Measurements from ENCODE around the gene FLNC. TPM values are rescaled to one million over a fixed set of nuclear protein-coding genes. Genes with fewer than 3 reads are reported as not detected.
A peak's percentile ranks its signal among the peaks of the same experiment; 100 is the strongest.

The FLNC gene
- total RNA-seq, 1 experiment from 2014 or later = 10.2 TPM

DNA sequence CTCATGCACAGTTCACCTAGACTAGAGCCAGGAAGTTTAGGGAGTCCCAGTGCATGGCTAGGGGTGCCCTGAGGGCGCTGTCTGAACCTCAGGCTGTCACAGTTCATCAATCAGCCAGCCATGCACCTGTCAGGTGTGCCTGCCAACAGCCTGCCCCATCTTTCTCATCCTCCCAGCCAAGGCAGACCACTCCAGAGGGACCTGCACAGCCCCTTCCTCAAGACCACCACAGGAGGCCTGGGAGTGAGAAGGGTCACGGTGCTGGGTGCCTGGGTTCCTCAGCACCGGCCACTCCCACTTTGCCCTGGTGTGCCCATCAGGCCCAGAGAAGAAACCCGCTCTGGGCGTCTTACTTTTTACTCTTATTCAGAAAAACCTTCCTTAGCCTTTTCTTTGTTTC, 40.8 kb downstream of the FLNC start:
- Histone ChIP-seq H3K27me3 (ENCODE audit: control insufficient read depth, insufficient read depth, low read length) (no peaks in the 10 kb centered on the region; the same call in 1 of the 2 replicates), H3K27ac (ENCODE audit: low read length) (no peak overlapping the region), H3K4me1 (ENCODE audit: control insufficient read depth, insufficient read depth, low read length) (0 out of 2 replicates have a peak, but pooled peaks cover 3% of the 10 kb centered on the region), H3K36me3 (ENCODE audit: control insufficient read depth, insufficient read depth, low read length) (no peaks in the 10 kb centered on the region), H3K4me3 (ENCODE audit: low read depth in 2 of 2, low read length in 2 of 2) (no peak overlapping the region), H3K9me3 (ENCODE audit: control insufficient read depth, insufficient read depth, low read depth, low read length) (no peaks in the 10 kb centered on the region)
- DNase-seq (ENCODE audit: low read depth, low spot score) (no peak), ATAC-seq (no peak)
- TF ChIP-seq SIN3A (IDR thresholded peaks at IDR 0.05; ENCODE audit: borderline replicate concordance, insufficient read depth, low read depth, low read length) (no peak), TCF7L2 (IDR thresholded peaks at IDR 0.05; ENCODE audit: low read depth, low read length) (no peak), POLR2AphosphoS5 (IDR thresholded peaks at IDR 0.05; ENCODE audit: low read depth, low read length) (no peak)
- TF ChIP-seq, protein P1, sequence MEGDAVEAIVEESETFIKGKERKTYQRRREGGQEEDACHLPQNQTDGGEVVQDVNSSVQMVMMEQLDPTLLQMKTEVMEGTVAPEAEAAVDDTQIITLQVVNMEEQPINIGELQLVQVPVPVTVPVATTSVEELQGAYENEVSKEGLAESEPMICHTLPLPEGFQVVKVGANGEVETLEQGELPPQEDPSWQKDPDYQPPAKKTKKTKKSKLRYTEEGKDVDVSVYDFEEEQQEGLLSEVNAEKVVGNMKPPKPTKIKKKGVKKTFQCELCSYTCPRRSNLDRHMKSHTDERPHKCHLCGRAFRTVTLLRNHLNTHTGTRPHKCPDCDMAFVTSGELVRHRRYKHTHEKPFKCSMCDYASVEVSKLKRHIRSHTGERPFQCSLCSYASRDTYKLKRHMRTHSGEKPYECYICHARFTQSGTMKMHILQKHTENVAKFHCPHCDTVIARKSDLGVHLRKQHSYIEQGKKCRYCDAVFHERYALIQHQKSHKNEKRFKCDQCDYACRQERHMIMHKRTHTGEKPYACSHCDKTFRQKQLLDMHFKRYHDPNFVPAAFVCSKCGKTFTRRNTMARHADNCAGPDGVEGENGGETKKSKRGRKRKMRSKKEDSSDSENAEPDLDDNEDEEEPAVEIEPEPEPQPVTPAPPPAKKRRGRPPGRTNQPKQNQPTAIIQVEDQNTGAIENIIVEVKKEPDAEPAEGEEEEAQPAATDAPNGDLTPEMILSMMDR (IDR thresholded peaks at IDR 0.05) = no peak
- TF ChIP-seq, protein P2, sequence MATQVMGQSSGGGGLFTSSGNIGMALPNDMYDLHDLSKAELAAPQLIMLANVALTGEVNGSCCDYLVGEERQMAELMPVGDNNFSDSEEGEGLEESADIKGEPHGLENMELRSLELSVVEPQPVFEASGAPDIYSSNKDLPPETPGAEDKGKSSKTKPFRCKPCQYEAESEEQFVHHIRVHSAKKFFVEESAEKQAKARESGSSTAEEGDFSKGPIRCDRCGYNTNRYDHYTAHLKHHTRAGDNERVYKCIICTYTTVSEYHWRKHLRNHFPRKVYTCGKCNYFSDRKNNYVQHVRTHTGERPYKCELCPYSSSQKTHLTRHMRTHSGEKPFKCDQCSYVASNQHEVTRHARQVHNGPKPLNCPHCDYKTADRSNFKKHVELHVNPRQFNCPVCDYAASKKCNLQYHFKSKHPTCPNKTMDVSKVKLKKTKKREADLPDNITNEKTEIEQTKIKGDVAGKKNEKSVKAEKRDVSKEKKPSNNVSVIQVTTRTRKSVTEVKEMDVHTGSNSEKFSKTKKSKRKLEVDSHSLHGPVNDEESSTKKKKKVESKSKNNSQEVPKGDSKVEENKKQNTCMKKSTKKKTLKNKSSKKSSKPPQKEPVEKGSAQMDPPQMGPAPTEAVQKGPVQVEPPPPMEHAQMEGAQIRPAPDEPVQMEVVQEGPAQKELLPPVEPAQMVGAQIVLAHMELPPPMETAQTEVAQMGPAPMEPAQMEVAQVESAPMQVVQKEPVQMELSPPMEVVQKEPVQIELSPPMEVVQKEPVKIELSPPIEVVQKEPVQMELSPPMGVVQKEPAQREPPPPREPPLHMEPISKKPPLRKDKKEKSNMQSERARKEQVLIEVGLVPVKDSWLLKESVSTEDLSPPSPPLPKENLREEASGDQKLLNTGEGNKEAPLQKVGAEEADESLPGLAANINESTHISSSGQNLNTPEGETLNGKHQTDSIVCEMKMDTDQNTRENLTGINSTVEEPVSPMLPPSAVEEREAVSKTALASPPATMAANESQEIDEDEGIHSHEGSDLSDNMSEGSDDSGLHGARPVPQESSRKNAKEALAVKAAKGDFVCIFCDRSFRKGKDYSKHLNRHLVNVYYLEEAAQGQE (IDR thresholded peaks at IDR 0.05; ENCODE audit: insufficient read depth in 1 of 2, low read depth in 2 of 2, low read length in 1 of 2) = no peak
- no TSS peak for BruUV-seq (replicated peaks)
- CTCF ChIA-PET = no interaction called here
- intact Hi-C loops (cut with micrococcal nuclease; ENCODE audit: unreplicated experiment) = no loop called here
- POLR2A ChIA-PET = no interaction called here
- in situ Hi-C loops (cut with HindIII; ENCODE audit: low pct_unique_long_range_greater_than_20kb, low sequenced_read_pairs) = no loop called here

DNA sequence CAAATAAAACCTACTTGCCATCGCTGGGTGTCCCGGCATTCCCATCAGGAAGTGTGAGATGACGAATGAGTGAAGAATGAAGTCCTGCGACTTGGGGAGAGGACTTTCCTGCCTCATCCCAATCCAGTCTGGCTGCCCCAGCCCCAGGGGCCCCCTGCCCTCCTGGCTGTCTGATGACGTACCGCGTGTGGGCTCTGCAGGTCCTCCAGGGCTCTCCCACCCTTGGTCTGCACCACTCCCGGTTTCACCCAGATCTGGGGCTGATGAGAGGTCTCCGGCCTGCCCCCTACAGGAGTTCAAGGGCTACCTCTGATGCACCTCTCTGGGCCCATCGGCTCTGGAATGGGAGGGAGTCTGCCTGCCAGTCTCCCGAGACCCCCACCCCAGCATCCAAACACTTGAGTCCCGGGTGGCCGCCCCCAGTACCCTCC, 42.2 kb downstream of the FLNC start:
- H3K27me3 ChIP-seq (ENCODE audit: control insufficient read depth, insufficient read depth, low read length) = no peaks in the 10 kb centered on the region; the same call in 1 of the 2 replicates
- intact Hi-C loops (cut with micrococcal nuclease; ENCODE audit: unreplicated experiment) (no loop called here), in situ Hi-C loops (cut with HindIII; ENCODE audit: low pct_unique_long_range_greater_than_20kb, low sequenced_read_pairs) (no loop called here)
- TF ChIP-seq POLR2AphosphoS5 (IDR thresholded peaks at IDR 0.05; ENCODE audit: low read depth, low read length) = no peak
- TF ChIP-seq, protein P1 (IDR thresholded peaks at IDR 0.05) = peak; percentile 55
- ATAC-seq (no peak), DNase-seq (ENCODE audit: low read depth, low spot score) (no peak)
- H3K4me1 ChIP-seq (ENCODE audit: control insufficient read depth, insufficient read depth, low read length) = 0 out of 2 replicates have a peak, but pooled peaks cover 3% of the 10 kb centered on the region
- H3K27ac ChIP-seq (ENCODE audit: low read length) = no peak overlapping the region
- no TSS peak for BruUV-seq (replicated peaks)
- H3K9me3 ChIP-seq (ENCODE audit: control insufficient read depth, insufficient read depth, low read depth, low read length) = no peaks in the 10 kb centered on the region
- CTCF ChIA-PET = no interaction called here
- no peak overlapping the region for H3K4me3 ChIP-seq (ENCODE audit: low read depth in 2 of 2, low read length in 2 of 2)
- no peaks in the 10 kb centered on the region for H3K36me3 ChIP-seq (ENCODE audit: control insufficient read depth, insufficient read depth, low read length)
- POLR2A ChIA-PET = no interaction called here
